A549 (cell line): ENCODE measurements around the gene TAF3. TPM values are rescaled to one million over a fixed set of nuclear protein-coding genes. Genes with fewer than 3 reads are reported as not detected.

Experiments used
- ATAC-seq, 2 experiments: fragments of 200-7000 bp in 1 of 2; fragments of >200 bp in 1 of 2; cut with Nextera tagmentation in 1 of 2; cut with Tn5 transposase in 1 of 2; 3 replicates each; pipeline versions ENCODE4 v1.8.0 to v1.9.1; 2018 to 2020; ENCODE audit warnings: mild to moderate bottlenecking in 1 of 2, moderate library complexity in 1 of 2
- CTCF ChIA-PET: fragments of 300-600 bp; sonication (Branson Sonifier 250); formaldehyde crosslinking; extraction: SDS; loops from one replicate; lab custom pipeline; 2021; ENCODE audit warnings: antibody characterized with exemption, inconsistent platforms; lab: Yijun Ruan, JAX
- POLR2A ChIA-PET: fragments of 350-600 bp; formaldehyde crosslinking; extraction: SDS; loops from one replicate; lab custom pipeline; 2021; ENCODE audit warnings: antibody characterized with exemption, inconsistent platforms; lab: Yijun Ruan, JAX
- DNase-seq, 2 experiments: peaks; one replicate each; pipeline versions ENCODE4 v3.0.0 to v3.0.0-alpha.2; 2011 to 2016; ENCODE audit warnings: low read depth in 1 of 2, low spot score in 1 of 2
- FAIRE-seq: peaks from 2 replicates; lab custom pipeline; 2011; peaks lifted over from hg19 to GRCh38; lab: Jason Lieb, UNC
- H3K27ac ChIP-seq, 2 experiments: fragments of >200 bp; sonication (Bioruptor Twin); formaldehyde crosslinking; 3 replicates each; pipeline ENCODE4 v1.5.1; 2016 to 2017
- H3K4me1 ChIP-seq: fragments of >200 bp; sonication (Bioruptor Twin); formaldehyde crosslinking; 3 replicates; pipeline ENCODE4 v1.6.1; 2016
- H3K4me2 ChIP-seq: fragments of >200 bp; sonication (Bioruptor Twin); formaldehyde crosslinking; 3 replicates; pipeline ENCODE4 v1.6.1; 2016
- H3K4me3 ChIP-seq: fragments of >200 bp; sonication (Bioruptor Twin); formaldehyde crosslinking; 3 replicates; pipeline ENCODE4 v1.5.1; 2016
- H3K9me3 ChIP-seq: fragments of >200 bp; sonication (Bioruptor Twin); formaldehyde crosslinking; 3 replicates; pipeline ENCODE4 v1.6.1; 2016
- ATOH8 ChIP-seq: fragments of 250-450 bp; sonication (Bioruptor Pico); IDR thresholded peaks from 2 replicates; pipeline ENCODE4 v1.5.0; 2020; ENCODE audit warnings: low read depth, mild to moderate bottlenecking, moderate library complexity
- BCL3 ChIP-seq: fragments of >200 bp; sonication (Bioruptor Twin); formaldehyde crosslinking; IDR thresholded peaks from 3 replicates; pipeline ENCODE4 v1.6.1; 2016
- CEBPB ChIP-seq, 2 experiments: fragments of >200 bp in 1 of 2; sonication (Bioruptor Twin) in 1 of 2; formaldehyde crosslinking in 1 of 2; IDR thresholded peaks; 2 replicates each; pipeline ENCODE4 v1.6.1; 2012 to 2016
- EHF ChIP-seq: fragments of 250-450 bp; sonication (Bioruptor Pico); IDR thresholded peaks from 2 replicates; pipeline ENCODE4 v1.5.0; 2020; ENCODE audit warnings: mild to moderate bottlenecking
- EHMT2 ChIP-seq: fragments of 200-600 bp; sonication (generic); IDR thresholded peaks from 2 replicates; pipeline ENCODE4 v1.6.1; 2016; ENCODE audit warnings: antibody characterized with exemption, low read depth, mild to moderate bottlenecking, moderate library complexity
- EP300 ChIP-seq, 2 experiments: fragments of >200 bp; sonication (Bioruptor Twin); formaldehyde crosslinking; IDR thresholded peaks; 2 replicates in 1 of 2; 3 replicates in 1 of 2; pipeline ENCODE4 v1.6.1; 2016 to 2017
- FOXS1 ChIP-seq: fragments of 250-450 bp; sonication (Bioruptor Pico); IDR thresholded peaks from 2 replicates; pipeline ENCODE4 v1.5.0; 2020; ENCODE audit warnings: mild to moderate bottlenecking, moderate library complexity
- HMGXB4 ChIP-seq: fragments of 250-450 bp; sonication (Bioruptor Pico); IDR thresholded peaks from 2 replicates; pipeline ENCODE4 v1.5.0; 2021; ENCODE audit warnings: mild to moderate bottlenecking, moderate library complexity, borderline replicate concordance
- HOXA7 ChIP-seq: fragments of 250-450 bp; sonication (Bioruptor Pico); IDR thresholded peaks from 2 replicates; pipeline ENCODE4 v1.5.0; 2020; ENCODE audit warnings: mild to moderate bottlenecking, moderate library complexity
- HOXB13 ChIP-seq: fragments of 250-450 bp; sonication (Bioruptor Pico); IDR thresholded peaks from 2 replicates; pipeline ENCODE4 v1.5.0; 2020; ENCODE audit warnings: low read depth, mild to moderate bottlenecking, moderate library complexity
- JUN ChIP-seq, 2 experiments: fragments of >200 bp; sonication (Bioruptor Twin); formaldehyde crosslinking; IDR thresholded peaks; 2 replicates in 1 of 2; 3 replicates in 1 of 2; pipeline ENCODE4 v1.6.1; 2016 to 2017
- JUNB ChIP-seq: fragments of >200 bp; sonication (Bioruptor Twin); formaldehyde crosslinking; IDR thresholded peaks from 2 replicates; pipeline ENCODE4 v1.6.1; 2016
- MAFK ChIP-seq: fragments of 450-650 bp; IDR thresholded peaks from 2 replicates; pipeline ENCODE4 v1.6.1; 2014; ENCODE audit not compliant: partially characterized antibody
- MAZ ChIP-seq: fragments of 150-350 bp; IDR thresholded peaks from 2 replicates; pipeline ENCODE4 v1.6.1; 2014; ENCODE audit warnings: antibody characterized with exemption, low read depth, low read length, borderline replicate concordance
- NFE2L2 ChIP-seq: fragments of 150-350 bp; conservative IDR thresholded peaks from 2 replicates; pipeline ENCODE4 v1.6.1; 2014; ENCODE audit warnings: low read length
- NR3C1 ChIP-seq: fragments of >200 bp; sonication (Bioruptor Twin); formaldehyde crosslinking; IDR thresholded peaks from 3 replicates; pipeline ENCODE4 v1.6.1; 2017
- PBX3 ChIP-seq: IDR thresholded peaks from 2 replicates; pipeline ENCODE4 v1.6.1; 2012
- PHF8 ChIP-seq: fragments of 200-600 bp; sonication (generic); IDR thresholded peaks from 2 replicates; pipeline ENCODE4 v1.6.1; 2016; ENCODE audit warnings: low read depth, mild to moderate bottlenecking, antibody characterized with exemption, moderate library complexity, borderline replicate concordance
- POLR2AphosphoS2 ChIP-seq: conservative IDR thresholded peaks from 2 replicates; pipeline ENCODE4 v1.6.1; 2012; ENCODE audit warnings: low read length, improper control_type of control experiment, inconsistent platforms
- RARB ChIP-seq: fragments of 250-450 bp; sonication (Bioruptor Pico); IDR thresholded peaks from 2 replicates; pipeline ENCODE4 v1.8.0; 2021; ENCODE audit warnings: mild to moderate bottlenecking, moderate library complexity
- SMC3 ChIP-seq: fragments of >200 bp; sonication (Bioruptor Twin); formaldehyde crosslinking; IDR thresholded peaks from 3 replicates; pipeline ENCODE4 v1.6.1; 2018; ENCODE audit warnings: inconsistent platforms
- TFCP2L1 ChIP-seq: fragments of 250-450 bp; sonication (Bioruptor Pico); IDR thresholded peaks from 2 replicates; pipeline ENCODE4 v1.5.0; 2021; ENCODE audit warnings: mild to moderate bottlenecking
- TP53 ChIP-seq: fragments of 250-450 bp; sonication (Bioruptor Pico); IDR thresholded peaks from 2 replicates; pipeline ENCODE4 v1.5.0; 2021; ENCODE audit warnings: mild to moderate bottlenecking, moderate library complexity
- ZFP36 ChIP-seq: fragments of 450-650 bp; IDR thresholded peaks from 2 replicates; pipeline ENCODE4 v1.6.1; 2014; ENCODE audit warnings: borderline replicate concordance; ENCODE audit not compliant: partially characterized antibody
- ZSCAN20 ChIP-seq: fragments of 250-450 bp; sonication (Bioruptor Pico); IDR thresholded peaks from 2 replicates; pipeline ENCODE4 v1.8.0; 2022; ENCODE audit warnings: mild to moderate bottlenecking, moderate library complexity
- WGBS: methylation state at CpG from one replicate; pipeline ENCODE4 v1.1.6; 2017; ENCODE audit errors: missing lambda C conversion rate; 5-methylcytosine and 5-hydroxymethylcytosine counted together
- polyA plus RNA-seq, 4 experiments: library from polyadenylated mRNA; depleted of rRNA in 3 of 4; stranded (reverse); fragments of >200 nt; fragmentation: RNase III in 1 of 4; extraction: RNeasy Plus Mini Kit Qiagen cat#74134 plus additional on column Dnase treatment in 1 of 4; gene quantifications; 2 replicates in 3 of 4; 3 replicates in 1 of 4; pipeline ENCODE4 v1.2.3, GENCODE V29; 2011 to 2017

Gene TAF3
- polyA plus RNA-seq, 2 of the 4 experiments (the other 2 are of a cell fraction), result 5.7 to 6.1 TPM

GRCh38 chr10:7944215-7944480, 125.8 kb downstream of the TAF3 start:
- H3K4me1 ChIP-seq, result peaks cover 16% of the 10 kb centered on the region; the same call in 2 of the 3 replicates
- CTCF ChIA-PET, result no interaction called here
- POLR2A ChIA-PET, result no interaction called here
- H3K4me3 ChIP-seq, result no peak overlapping the region
- no peak for TF ChIP-seq JUNB
- TF ChIP-seq ZSCAN20 (CRISPR knock-in tag), result no peak
- TF ChIP-seq PHF8, result no peak
- TF ChIP-seq BCL3, result no peak
- no peak for TF ChIP-seq PBX3
- TF ChIP-seq NFE2L2, result no peak
- no peak for TF ChIP-seq EHMT2
- no peak for TF ChIP-seq CEBPB (IDR thresholded peaks at IDR 0.05)
- no peak for TF ChIP-seq JUN (IDR thresholded peaks at IDR 0.05)
- no peak for TF ChIP-seq HOXA7 (CRISPR knock-in tag)
- no peak for TF ChIP-seq FOXS1 (CRISPR knock-in tag)
- no peak for TF ChIP-seq POLR2AphosphoS2
- TF ChIP-seq NR3C1, result no peak
- TF ChIP-seq ATOH8, result no peak
- TF ChIP-seq MAZ, result no peak
- no peak for TF ChIP-seq RARB (CRISPR knock-in tag)
- no peak for TF ChIP-seq TP53 (CRISPR knock-in tag)
- no peak for TF ChIP-seq TFCP2L1 (CRISPR knock-in tag)
- no peak for TF ChIP-seq HMGXB4
- no peak for TF ChIP-seq MAFK
- H3K27ac ChIP-seq, result no peak overlapping the region
- peaks cover under 1% of the 10 kb centered on the region; the same call in 1 of the 3 replicates for H3K9me3 ChIP-seq
- ATAC-seq, result no peak
- DNase-seq, result no peak
- H3K4me2 ChIP-seq, result no peak overlapping the region
- 91% methylated on average over 2 of the region's 2 CpGs for WGBS
- no peak for FAIRE-seq

GRCh38 chr10:7944537-7944936, 126.2 kb downstream of the TAF3 start:
- DNase-seq (no peak), ATAC-seq (no peak), FAIRE-seq (no peak)
- ChIA-PET CTCF (no interaction called here), POLR2A (no interaction called here)
- Histone ChIP-seq H3K4me1 (peaks cover 16% of the 10 kb centered on the region; the same call in 2 of the 3 replicates), H3K4me3 (no peak overlapping the region), H3K4me2 (no peak overlapping the region), H3K27ac (no peak overlapping the region), H3K9me3 (no peaks in the 10 kb centered on the region)
- TF ChIP-seq ZFP36, result no peak
- TF ChIP-seq SMC3, result no peak
- TF ChIP-seq EP300 (IDR thresholded peaks at IDR 0.05), result no peak
- no peak for TF ChIP-seq HOXB13 (CRISPR knock-in tag)
- no peak for TF ChIP-seq PBX3
- no peak for TF ChIP-seq TP53 (CRISPR knock-in tag)
- TF ChIP-seq EHF, result no peak
- no peak for TF ChIP-seq JUNB
- TF ChIP-seq HOXA7 (CRISPR knock-in tag), result no peak
